Measurements from ENCODE around the gene MLLT3.

DNA sequence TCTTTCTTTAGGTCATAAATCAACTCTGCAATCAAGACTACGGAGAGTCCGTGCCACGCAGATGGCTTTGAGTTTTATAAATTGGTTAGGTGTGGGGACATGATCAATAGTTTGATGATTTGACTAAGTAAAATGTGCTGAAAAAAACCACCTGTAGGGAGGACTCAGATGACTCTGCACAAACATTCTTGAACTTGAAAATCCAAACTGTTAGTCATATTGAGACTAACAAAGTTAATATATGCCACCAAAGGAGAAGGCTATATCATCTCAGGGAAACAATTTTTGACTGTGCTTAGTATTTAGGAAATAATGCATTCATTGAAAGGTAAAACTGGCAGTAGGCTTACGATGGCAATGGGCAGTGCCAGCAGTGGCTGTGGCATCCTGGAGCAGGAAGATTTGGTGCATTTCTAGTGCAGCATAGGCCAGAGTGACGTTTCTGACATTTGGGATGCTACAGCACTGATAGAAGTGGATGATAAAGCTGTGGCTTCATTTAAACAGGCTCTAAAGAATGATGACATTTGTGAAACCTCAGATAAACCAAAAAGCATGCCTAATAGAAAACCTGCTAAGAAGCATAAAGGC, 291.1 kb downstream of the MLLT3 start:
- TF ChIP-seq POLR2AphosphoS5 (IDR thresholded peaks at IDR 0.05; ENCODE audit: insufficient read depth in 1 of 2, low read depth in 1 of 2) = no peak
- TF ChIP-seq, protein P1, sequence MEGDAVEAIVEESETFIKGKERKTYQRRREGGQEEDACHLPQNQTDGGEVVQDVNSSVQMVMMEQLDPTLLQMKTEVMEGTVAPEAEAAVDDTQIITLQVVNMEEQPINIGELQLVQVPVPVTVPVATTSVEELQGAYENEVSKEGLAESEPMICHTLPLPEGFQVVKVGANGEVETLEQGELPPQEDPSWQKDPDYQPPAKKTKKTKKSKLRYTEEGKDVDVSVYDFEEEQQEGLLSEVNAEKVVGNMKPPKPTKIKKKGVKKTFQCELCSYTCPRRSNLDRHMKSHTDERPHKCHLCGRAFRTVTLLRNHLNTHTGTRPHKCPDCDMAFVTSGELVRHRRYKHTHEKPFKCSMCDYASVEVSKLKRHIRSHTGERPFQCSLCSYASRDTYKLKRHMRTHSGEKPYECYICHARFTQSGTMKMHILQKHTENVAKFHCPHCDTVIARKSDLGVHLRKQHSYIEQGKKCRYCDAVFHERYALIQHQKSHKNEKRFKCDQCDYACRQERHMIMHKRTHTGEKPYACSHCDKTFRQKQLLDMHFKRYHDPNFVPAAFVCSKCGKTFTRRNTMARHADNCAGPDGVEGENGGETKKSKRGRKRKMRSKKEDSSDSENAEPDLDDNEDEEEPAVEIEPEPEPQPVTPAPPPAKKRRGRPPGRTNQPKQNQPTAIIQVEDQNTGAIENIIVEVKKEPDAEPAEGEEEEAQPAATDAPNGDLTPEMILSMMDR (IDR thresholded peaks at IDR 0.05) = no peak

Data from vagina (tissue), 2 donors.